Ishikawa (cell line): ENCODE measurements around the gene LNPEP.
A peak's percentile ranks its signal among the peaks of the same experiment; 100 is the strongest.

ENCODE experiments used
- CEBPB ChIP-seq: IDR thresholded peaks from 2 replicates; pipeline ENCODE4 v1.6.1; 2012
- CREB1 ChIP-seq: IDR thresholded peaks from 2 replicates; pipeline ENCODE4 v1.6.1; 2012; ENCODE audit warnings: low read depth
- EGR1 ChIP-seq: IDR thresholded peaks from 2 replicates; pipeline ENCODE4 v1.6.1; 2012
- EP300 ChIP-seq: IDR thresholded peaks from 2 replicates; pipeline ENCODE4 v1.6.1; 2012; ENCODE audit warnings: borderline replicate concordance
- FOXM1 ChIP-seq: IDR thresholded peaks from 2 replicates; pipeline ENCODE4 v1.6.1; 2012; ENCODE audit warnings: low read depth, borderline replicate concordance
- MAX ChIP-seq: IDR thresholded peaks from 2 replicates; pipeline ENCODE4 v1.6.1; 2012
- NFIC ChIP-seq: IDR thresholded peaks from 2 replicates; pipeline ENCODE4 v1.6.1; 2012
- RAD21 ChIP-seq: IDR thresholded peaks from 2 replicates; pipeline ENCODE4 v1.6.1; 2012; ENCODE audit warnings: low read depth
- TAF1 ChIP-seq: IDR thresholded peaks from 2 replicates; pipeline ENCODE4 v1.6.1; 2012; ENCODE audit warnings: low read depth, mild to moderate bottlenecking
- TCF12 ChIP-seq: IDR thresholded peaks from 2 replicates; pipeline ENCODE4 v1.6.1; 2012; ENCODE audit warnings: low read depth
- TEAD4 ChIP-seq: IDR thresholded peaks from 2 replicates; pipeline ENCODE4 v1.6.1; 2012
- USF1 ChIP-seq: IDR thresholded peaks from 2 replicates; pipeline ENCODE4 v1.6.1; 2012
- YY1 ChIP-seq: IDR thresholded peaks from 2 replicates; pipeline ENCODE4 v1.6.1; 2012; ENCODE audit warnings: low read depth
- ZBTB7A ChIP-seq: IDR thresholded peaks from 2 replicates; pipeline ENCODE4 v1.6.1; 2012; ENCODE audit warnings: low read depth
- TF ChIP-seq, protein P1 (sequence below): IDR thresholded peaks from 2 replicates; pipeline ENCODE4 v1.6.1; 2012; ENCODE audit warnings: low read depth, mild to moderate bottlenecking

Gene LNPEP

DNA sequence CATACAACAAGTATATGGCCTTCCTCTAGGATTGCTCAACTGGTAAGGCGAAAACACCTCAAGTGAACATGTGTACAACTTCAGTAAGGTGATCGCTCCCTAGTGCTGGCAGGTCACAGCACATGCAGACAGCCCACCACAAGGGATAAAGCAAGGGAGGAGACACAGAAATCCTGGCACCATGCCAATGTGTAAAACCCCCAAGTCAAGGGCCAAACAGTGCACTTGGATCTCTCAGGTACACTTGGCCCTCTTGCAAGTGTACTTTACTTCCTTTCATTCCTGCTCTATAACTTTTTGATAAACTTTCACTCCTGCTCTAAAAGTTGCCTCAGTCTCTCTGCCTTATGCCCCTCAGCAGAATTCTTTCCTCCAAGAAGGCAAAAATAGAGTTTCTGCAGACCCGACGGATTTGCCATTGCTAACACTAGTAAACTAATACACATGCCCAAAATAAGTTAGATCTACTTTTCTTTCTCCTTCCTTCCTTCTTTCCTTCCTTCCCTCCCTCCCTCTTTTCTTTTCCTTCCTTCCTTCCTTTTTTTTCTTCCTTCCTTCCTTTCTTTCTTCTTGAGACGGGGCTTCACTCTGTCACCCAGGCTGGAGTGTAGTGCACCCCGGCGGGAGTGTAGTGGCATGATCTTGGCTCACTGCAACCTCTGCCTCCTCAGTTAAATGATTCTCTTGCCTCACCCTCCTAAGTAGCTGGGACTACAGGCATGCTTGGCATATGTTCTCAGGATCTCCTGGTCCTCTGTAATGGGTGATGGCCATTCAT lies 6.8 kb upstream of the LNPEP start:
- TF ChIP-seq TAF1 (no peak), CREB1 (no peak), MAX (no peak), YY1 (no peak), NFIC (peak; percentile 74), TCF12 (no peak), EGR1 (no peak)

- TF ChIP-seq EGR1 (no peak), RAD21 (no peak), ZBTB7A (no peak), MAX (no peak), TAF1 (no peak), EP300 (no peak), USF1 (no peak), YY1 (no peak)
- TF ChIP-seq, protein P1, sequence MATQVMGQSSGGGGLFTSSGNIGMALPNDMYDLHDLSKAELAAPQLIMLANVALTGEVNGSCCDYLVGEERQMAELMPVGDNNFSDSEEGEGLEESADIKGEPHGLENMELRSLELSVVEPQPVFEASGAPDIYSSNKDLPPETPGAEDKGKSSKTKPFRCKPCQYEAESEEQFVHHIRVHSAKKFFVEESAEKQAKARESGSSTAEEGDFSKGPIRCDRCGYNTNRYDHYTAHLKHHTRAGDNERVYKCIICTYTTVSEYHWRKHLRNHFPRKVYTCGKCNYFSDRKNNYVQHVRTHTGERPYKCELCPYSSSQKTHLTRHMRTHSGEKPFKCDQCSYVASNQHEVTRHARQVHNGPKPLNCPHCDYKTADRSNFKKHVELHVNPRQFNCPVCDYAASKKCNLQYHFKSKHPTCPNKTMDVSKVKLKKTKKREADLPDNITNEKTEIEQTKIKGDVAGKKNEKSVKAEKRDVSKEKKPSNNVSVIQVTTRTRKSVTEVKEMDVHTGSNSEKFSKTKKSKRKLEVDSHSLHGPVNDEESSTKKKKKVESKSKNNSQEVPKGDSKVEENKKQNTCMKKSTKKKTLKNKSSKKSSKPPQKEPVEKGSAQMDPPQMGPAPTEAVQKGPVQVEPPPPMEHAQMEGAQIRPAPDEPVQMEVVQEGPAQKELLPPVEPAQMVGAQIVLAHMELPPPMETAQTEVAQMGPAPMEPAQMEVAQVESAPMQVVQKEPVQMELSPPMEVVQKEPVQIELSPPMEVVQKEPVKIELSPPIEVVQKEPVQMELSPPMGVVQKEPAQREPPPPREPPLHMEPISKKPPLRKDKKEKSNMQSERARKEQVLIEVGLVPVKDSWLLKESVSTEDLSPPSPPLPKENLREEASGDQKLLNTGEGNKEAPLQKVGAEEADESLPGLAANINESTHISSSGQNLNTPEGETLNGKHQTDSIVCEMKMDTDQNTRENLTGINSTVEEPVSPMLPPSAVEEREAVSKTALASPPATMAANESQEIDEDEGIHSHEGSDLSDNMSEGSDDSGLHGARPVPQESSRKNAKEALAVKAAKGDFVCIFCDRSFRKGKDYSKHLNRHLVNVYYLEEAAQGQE, result no peak
These were observed 5.8 kb upstream of the LNPEP start for GRCh38 chr5:96930058-96930457.

DNA sequence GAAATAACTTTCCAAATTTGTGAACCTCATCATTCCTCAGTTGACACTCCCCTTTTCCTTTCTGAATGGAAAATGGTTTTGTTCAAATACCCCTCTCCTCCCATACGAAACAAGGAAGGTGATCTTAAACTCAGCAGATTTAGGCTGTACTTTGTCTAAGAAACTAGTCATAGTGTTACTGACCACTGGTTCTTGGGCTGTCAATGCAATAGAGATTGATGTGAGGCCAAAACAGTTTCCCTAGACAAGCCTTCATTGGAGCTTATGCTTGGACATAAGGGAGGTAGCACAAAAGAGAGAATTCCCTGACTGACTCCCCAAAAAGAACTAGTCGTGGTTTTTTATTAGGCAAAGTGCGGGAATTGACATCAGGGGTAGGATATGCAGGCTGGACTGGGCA lies 5.3 kb upstream of the LNPEP start:
- no peak for TF ChIP-seq TEAD4
- TF ChIP-seq TCF12, result no peak
- TF ChIP-seq FOXM1, result no peak
- TF ChIP-seq MAX, result no peak
- no peak for TF ChIP-seq RAD21
- no peak for TF ChIP-seq TAF1
- TF ChIP-seq YY1, result no peak

DNA sequence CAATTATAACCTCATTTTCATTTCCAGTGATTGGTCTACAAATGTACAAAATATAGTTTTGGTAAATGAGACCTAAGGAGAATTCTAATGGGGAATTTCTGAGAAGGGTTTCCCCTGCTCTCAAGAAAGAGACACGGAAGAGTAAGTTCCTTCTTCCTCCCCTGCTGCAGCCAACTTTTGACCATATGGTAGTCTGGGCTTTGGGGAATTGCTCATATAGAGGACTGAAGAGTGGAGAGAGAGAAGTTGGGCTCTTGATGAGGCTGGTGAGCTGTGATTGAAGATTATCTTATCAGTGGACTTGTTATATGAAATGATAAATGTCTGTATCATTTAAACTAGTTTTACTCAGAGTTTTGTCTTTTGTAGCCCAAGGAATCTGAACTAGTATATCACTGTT lies 4.3 kb upstream of the LNPEP start:
- no peak for TF ChIP-seq CREB1
- no peak for TF ChIP-seq ZBTB7A
- no peak for TF ChIP-seq USF1
- no peak for TF ChIP-seq RAD21

DNA sequence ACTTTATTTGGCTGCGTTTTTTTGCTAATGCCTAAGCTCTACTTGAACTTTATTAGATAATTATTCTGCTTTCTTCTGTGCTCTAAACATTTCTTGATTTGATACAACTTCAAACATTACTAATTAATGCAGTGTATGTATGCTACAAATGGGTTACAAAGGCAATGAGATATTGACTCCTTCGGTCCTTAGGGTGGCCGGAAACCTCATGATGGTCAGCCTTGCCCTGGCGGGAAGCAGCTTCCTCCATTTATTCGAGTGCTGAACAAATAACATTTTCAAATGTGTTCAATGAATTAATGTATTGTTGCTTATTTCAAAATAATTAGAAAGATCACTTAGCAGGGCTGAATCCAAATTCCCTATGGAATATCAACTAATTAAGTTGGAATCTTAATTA lies 3.9 kb upstream of the LNPEP start:
- no peak for TF ChIP-seq FOXM1
- no peak for TF ChIP-seq TEAD4
- TF ChIP-seq, protein P1, result no peak
- TF ChIP-seq TCF12, result no peak
- no peak for TF ChIP-seq NFIC
- no peak for TF ChIP-seq ZBTB7A
- no peak for TF ChIP-seq USF1
- TF ChIP-seq CREB1, result no peak
- TF ChIP-seq EGR1, result no peak
- TF ChIP-seq TAF1, result no peak
- no peak for TF ChIP-seq EP300
- no peak for TF ChIP-seq CEBPB
- no peak for TF ChIP-seq RAD21
